ENCODE data around the gene REXO2.

DNA sequence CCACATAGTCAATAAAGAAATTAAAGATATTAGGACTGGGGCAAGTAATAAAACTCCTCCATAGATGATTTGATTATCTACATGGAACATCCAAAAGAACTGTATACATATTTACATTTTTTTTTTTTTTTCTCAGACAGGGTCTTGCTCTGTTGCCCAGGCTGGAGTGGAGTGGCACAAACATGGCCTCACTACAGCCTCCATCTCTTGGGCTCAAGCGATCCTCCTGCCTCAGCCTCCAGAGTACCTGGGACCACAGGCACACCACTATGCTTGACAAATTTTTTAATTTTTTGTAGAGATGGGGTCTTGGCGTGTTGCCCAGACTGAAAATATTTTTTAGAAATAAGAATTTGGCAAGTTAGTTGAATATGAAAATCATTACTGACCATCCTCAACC lies 24.7 kb downstream of the REXO2 start:
- TF ChIP-seq CTCF (IDR thresholded peaks at IDR 0.05) (no peak), POLR2A (IDR thresholded peaks at IDR 0.05) (no peak)

All from uterus (tissue), 2 donors.